ENCODE results near the gene PVRIG.
"Not testable (repeated sequence)": the region's sequence is repeated elsewhere in the genome, so short reads cannot be mapped to it uniquely, and the experiment has no call there.

PVRIG gene

DNA sequence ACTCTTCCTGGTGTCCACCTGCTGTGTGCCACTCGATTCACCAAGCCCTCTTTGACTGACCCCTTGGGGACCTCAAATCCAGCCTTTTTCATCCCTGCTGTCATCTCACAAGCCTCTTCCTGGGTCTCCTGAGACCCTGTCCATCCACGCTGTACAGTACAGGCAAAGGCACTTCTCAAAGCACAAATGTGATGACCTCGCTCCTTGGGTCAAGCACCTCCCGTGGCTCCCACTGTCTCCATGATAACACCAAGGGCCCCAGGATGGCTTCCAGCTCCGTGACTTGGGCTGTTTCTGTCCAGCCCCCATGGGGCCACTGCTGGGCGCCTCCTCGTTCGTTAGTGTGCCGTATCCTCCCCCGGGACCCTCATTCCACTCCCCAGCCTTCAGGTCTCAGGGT lies 28.7 kb downstream of the PVRIG start:
- Histone ChIP-seq H3K18ac (ENCODE audit: low read length) (no peak overlapping the region), H3K4me2 (ENCODE audit: insufficient read depth, low read length, poor library complexity, severe bottlenecking) (no peak overlapping the region), H2BK120ac (ENCODE audit: low read depth, low read length) (no peak overlapping the region), H3K4ac (ENCODE audit: low read length) (no peak overlapping the region), H4K91ac (ENCODE audit: low read depth, low read length, poor library complexity) (no peak overlapping the region), H4K8ac (ENCODE audit: low read depth, low read length) (no peak overlapping the region), H2BK12ac (ENCODE audit: low read length) (no peak overlapping the region), H3K79me1 (ENCODE audit: low read depth, low read length) (peaks cover 10% of the 10 kb centered on the region), H3K4me1 (ENCODE audit: control insufficient read depth in 2 of 2, insufficient read depth in 1 of 2, low read depth in 1 of 2, low read length in 2 of 2) (peaks cover 0 to 6% of the 10 kb centered on the region in 2 donors), H3K27ac (replicated peaks; ENCODE audit: low read length) (no peak overlapping the region), H3K9ac (ENCODE audit: low read depth, low read length, poor library complexity) (no peak overlapping the region), H2BK15ac (ENCODE audit: low read length) (no peak overlapping the region), H2AK5ac (ENCODE audit: low read depth, low read length) (no peak overlapping the region), H3K4me3 (ENCODE audit: low read length in 2 of 2) (no peak overlapping the region), H2AFZ (ENCODE audit: low read length) (no peak overlapping the region), H3K14ac (ENCODE audit: low read length) (no peak overlapping the region), H3K9me3 (replicated peaks in 1 of 2; ENCODE audit: control insufficient read depth in 2 of 2, insufficient read depth in 1 of 2, low read depth in 1 of 2, low read length in 2 of 2) (no peaks in the 10 kb centered on the region), H2BK5ac (ENCODE audit: low read length) (no peak overlapping the region), H3K27me3 (ENCODE audit: control insufficient read depth in 3 of 3, insufficient read depth in 3 of 3, low read depth in 1 of 3, low read length in 3 of 3) (no peaks in the 10 kb centered on the region), H3K36me3 (replicated peaks in 1 of 2; ENCODE audit: control insufficient read depth in 2 of 2, insufficient read depth in 2 of 2, low read length in 2 of 2) (no peaks in the 10 kb centered on the region), H3K23ac (ENCODE audit: low read depth, low read length, poor library complexity) (no peak overlapping the region)
- no peak for DNase-seq (ENCODE audit: low spot score)
- no CpG with 5 or more reads among the region's 10 CpGs for WGBS, 2 donors (ENCODE audit: extremely low coverage in 2 of 2, insufficient read length in 2 of 2, insufficient replicate concordance in 1 of 2)

GRCh38 chr7:100257017-100257416 lies 37.3 kb downstream of the PVRIG start:
- H3K9ac ChIP-seq (ENCODE audit: low read depth, low read length, poor library complexity) = no peak overlapping the region
- H3K79me1 ChIP-seq (ENCODE audit: low read depth, low read length) = peaks cover 5% of the 10 kb centered on the region
- no peak overlapping the region for H3K4ac ChIP-seq (ENCODE audit: low read length)
- H3K4me2 ChIP-seq (ENCODE audit: insufficient read depth, low read length, poor library complexity, severe bottlenecking) = no peak overlapping the region
- H3K27ac ChIP-seq (replicated peaks; ENCODE audit: low read length) = no peak overlapping the region
- no peak overlapping the region for H4K8ac ChIP-seq (ENCODE audit: low read depth, low read length)
- H3K14ac ChIP-seq (ENCODE audit: low read length) = no peak overlapping the region
- H3K4me3 ChIP-seq (ENCODE audit: low read length in 2 of 2) = no peak overlapping the region
- H2BK12ac ChIP-seq (ENCODE audit: low read length) = no peak overlapping the region
- no peaks in the 10 kb centered on the region for H3K9me3 ChIP-seq (replicated peaks in 1 of 2; ENCODE audit: control insufficient read depth in 2 of 2, insufficient read depth in 1 of 2, low read depth in 1 of 2, low read length in 2 of 2)
- H4K91ac ChIP-seq (ENCODE audit: low read depth, low read length, poor library complexity) = no peak overlapping the region
- H3K4me1 ChIP-seq (ENCODE audit: control insufficient read depth in 2 of 2, insufficient read depth in 1 of 2, low read depth in 1 of 2, low read length in 2 of 2) = no peaks in the 10 kb centered on the region
- H2BK120ac ChIP-seq (ENCODE audit: low read depth, low read length) = no peak overlapping the region
- H2AFZ ChIP-seq (ENCODE audit: low read length) = no peak overlapping the region
- no peak overlapping the region for H2BK5ac ChIP-seq (ENCODE audit: low read length)
- H2AK5ac ChIP-seq (ENCODE audit: low read depth, low read length) = no peak overlapping the region
- H2BK15ac ChIP-seq (ENCODE audit: low read length) = no peak overlapping the region
- no peak overlapping the region for H3K18ac ChIP-seq (ENCODE audit: low read length)
- WGBS, 2 donors (ENCODE audit: extremely low coverage in 2 of 2, insufficient read length in 2 of 2, insufficient replicate concordance in 1 of 2) = no CpG with 5 or more reads among the region's 7 CpGs
- no peaks in the 10 kb centered on the region for H3K27me3 ChIP-seq (ENCODE audit: control insufficient read depth in 3 of 3, insufficient read depth in 3 of 3, low read depth in 1 of 3, low read length in 3 of 3)
- H3K23ac ChIP-seq (ENCODE audit: low read depth, low read length, poor library complexity) = no peak overlapping the region
- no peaks in the 10 kb centered on the region for H3K36me3 ChIP-seq (replicated peaks in 1 of 2; ENCODE audit: control insufficient read depth in 2 of 2, insufficient read depth in 2 of 2, low read length in 2 of 2)
- DNase-seq (ENCODE audit: low spot score) = no peak

- H3K36me3 ChIP-seq (replicated peaks in 1 of 2; ENCODE audit: control insufficient read depth in 2 of 2, insufficient read depth in 2 of 2, low read length in 2 of 2); H2AK5ac ChIP-seq (ENCODE audit: low read depth, low read length); H2BK15ac ChIP-seq (ENCODE audit: low read length); H2BK120ac ChIP-seq (ENCODE audit: low read depth, low read length); H3K27me3 ChIP-seq (ENCODE audit: control insufficient read depth in 3 of 3, insufficient read depth in 3 of 3, low read depth in 1 of 3, low read length in 3 of 3); H2BK12ac ChIP-seq (ENCODE audit: low read length); DNase-seq (ENCODE audit: low spot score); H2AFZ ChIP-seq (ENCODE audit: low read length); H3K14ac ChIP-seq (ENCODE audit: low read length); H3K4me1 ChIP-seq (ENCODE audit: control insufficient read depth in 2 of 2, insufficient read depth in 1 of 2, low read depth in 1 of 2, low read length in 2 of 2); H3K4me3 ChIP-seq (ENCODE audit: low read length in 2 of 2); H2BK5ac ChIP-seq (ENCODE audit: low read length); H3K27ac ChIP-seq (replicated peaks; ENCODE audit: low read length); H3K79me1 ChIP-seq (ENCODE audit: low read depth, low read length); H3K4ac ChIP-seq (ENCODE audit: low read length); H3K4me2 ChIP-seq (ENCODE audit: insufficient read depth, low read length, poor library complexity, severe bottlenecking); H4K8ac ChIP-seq (ENCODE audit: low read depth, low read length); H4K91ac ChIP-seq (ENCODE audit: low read depth, low read length, poor library complexity); H3K23ac ChIP-seq (ENCODE audit: low read depth, low read length, poor library complexity); H3K9me3 ChIP-seq (replicated peaks in 1 of 2; ENCODE audit: control insufficient read depth in 2 of 2, insufficient read depth in 1 of 2, low read depth in 1 of 2, low read length in 2 of 2); H3K18ac ChIP-seq (ENCODE audit: low read length); H3K9ac ChIP-seq (ENCODE audit: low read depth, low read length, poor library complexity): not testable (repeated sequence)
- WGBS, 2 donors (ENCODE audit: extremely low coverage in 2 of 2, insufficient read length in 2 of 2, insufficient replicate concordance in 1 of 2) = no CpG with 5 or more reads among the region's 8 CpGs
Measured at GRCh38 chr7:100259984-100260383, 40.2 kb downstream of the PVRIG start.

GRCh38 chr7:100262896-100263295 lies 43.1 kb downstream of the PVRIG start:
- H3K18ac ChIP-seq (ENCODE audit: low read length); H4K91ac ChIP-seq (ENCODE audit: low read depth, low read length, poor library complexity); H3K23ac ChIP-seq (ENCODE audit: low read depth, low read length, poor library complexity); H3K79me1 ChIP-seq (ENCODE audit: low read depth, low read length); H2BK120ac ChIP-seq (ENCODE audit: low read depth, low read length); DNase-seq (ENCODE audit: low spot score); H3K9ac ChIP-seq (ENCODE audit: low read depth, low read length, poor library complexity); H3K27ac ChIP-seq (replicated peaks; ENCODE audit: low read length); H3K4me3 ChIP-seq (ENCODE audit: low read length in 2 of 2); H3K27me3 ChIP-seq (ENCODE audit: control insufficient read depth in 3 of 3, insufficient read depth in 3 of 3, low read depth in 1 of 3, low read length in 3 of 3); H3K9me3 ChIP-seq (replicated peaks in 1 of 2; ENCODE audit: control insufficient read depth in 2 of 2, insufficient read depth in 1 of 2, low read depth in 1 of 2, low read length in 2 of 2); H3K4ac ChIP-seq (ENCODE audit: low read length); H2BK12ac ChIP-seq (ENCODE audit: low read length); H2AK5ac ChIP-seq (ENCODE audit: low read depth, low read length); H3K14ac ChIP-seq (ENCODE audit: low read length); H3K36me3 ChIP-seq (replicated peaks in 1 of 2; ENCODE audit: control insufficient read depth in 2 of 2, insufficient read depth in 2 of 2, low read length in 2 of 2); H3K4me1 ChIP-seq (ENCODE audit: control insufficient read depth in 2 of 2, insufficient read depth in 1 of 2, low read depth in 1 of 2, low read length in 2 of 2); H4K8ac ChIP-seq (ENCODE audit: low read depth, low read length); H2AFZ ChIP-seq (ENCODE audit: low read length); H3K4me2 ChIP-seq (ENCODE audit: insufficient read depth, low read length, poor library complexity, severe bottlenecking); H2BK5ac ChIP-seq (ENCODE audit: low read length); H2BK15ac ChIP-seq (ENCODE audit: low read length): not testable (repeated sequence)
- no CpG with 5 or more reads among the region's 4 CpGs for WGBS, 2 donors (ENCODE audit: extremely low coverage in 2 of 2, insufficient read length in 2 of 2, insufficient replicate concordance in 1 of 2)
